ENCODE measurements around the gene MED25.

- TF ChIP-seq CTCF (IDR thresholded peaks at IDR 0.05) (peak in 1 of 3 donors; percentile 17), POLR2A (IDR thresholded peaks at IDR 0.05) (peak; percentile 64), EP300 (IDR thresholded peaks at IDR 0.05) (no peak)
Measured at GRCh38 chr19:49866933-49867782, 49.1 kb downstream of the MED25 start, which contains the start of gene PNKP.
